ENCODE measurements around the gene ZNF3. TPM values are rescaled to one million over a fixed set of nuclear protein-coding genes. Genes with fewer than 3 reads are reported as not detected.

Gene ZNF3
- total and polyA plus RNA-seq, 9 of the 15 experiments (the other 6 are each of a cell fraction or from before 2014, with no cell fraction given) = 30.0 to 64.9 (median 51.5) TPM

GRCh38 chr7:100065452-100066186, 15.9 kb downstream of the ZNF3 start (continued):
- peak; percentile 50; the same call in 1 of the 2 replicates for TF ChIP-seq ETV5 (CRISPR knock-in tag; IDR thresholded peaks at IDR 0.05; ENCODE audit: low read depth)
- TF ChIP-seq NFATC3 (IDR thresholded peaks at IDR 0.05) = no peak

GRCh38 chr7:100064162-100064561, 17.4 kb downstream of the ZNF3 start:
- ChIA-PET POLR2A (interaction anchor here (0.6 to 4.6 kb wide), 9 partner anchors 9 to 146 kb away, joined by 3 to 32 read pairs (median 4); partner anchors contain the start of genes MCM7 and ZSCAN21), CTCF (ENCODE audit: low intra/inter-chr PET ratio) (no interaction called here)
- H4K20me1 ChIP-seq (replicated peaks; ENCODE audit: control insufficient read depth, insufficient read depth, low read length) = no peaks in the 10 kb centered on the region
- H3K4me1 ChIP-seq (replicated peaks in 1 of 2; ENCODE audit: control insufficient read depth in 2 of 2, insufficient read depth in 2 of 2, low read length in 2 of 2) = peaks cover 5 to 19% of the 10 kb centered on the region in 2 experiments; a peak in 3 of 5 replicates
- H3K9me1 ChIP-seq (ENCODE audit: control insufficient read depth, insufficient read depth, low read length) = no peaks in the 10 kb centered on the region
- no peak overlapping the region for H3K4me2 ChIP-seq (ENCODE audit: insufficient read depth, low read length)
- ATAC-seq (peak; percentile 11; the same call in 2 of the 3 replicates), DNase-seq (ENCODE audit: extremely low read depth in 1 of 4, low spot score in 3 of 4) (peak in 2 of 4 experiments; percentile 25 to 42), FAIRE-seq (no peak)
- no peaks in the 10 kb centered on the region for H3K27me3 ChIP-seq (ENCODE audit: control insufficient read depth in 2 of 2, insufficient read depth in 2 of 2, low read length in 2 of 2)
- no peaks in the 10 kb centered on the region; the same call in 1 of the 2 replicates for H3K9me3 ChIP-seq (replicated peaks; ENCODE audit: control insufficient read depth, insufficient read depth, low read depth, low read length)
- H2AFZ ChIP-seq (ENCODE audit: low read depth, low read length) = no peak overlapping the region
- H3K36me3 ChIP-seq (ENCODE audit: control insufficient read depth, insufficient read depth, low read length) = peaks cover 42% of the 10 kb centered on the region
- H3K79me2 ChIP-seq (ENCODE audit: control insufficient read depth, insufficient read depth, low read length) = no peaks in the 10 kb centered on the region
- 41% methylated on average over 9 of the region's 9 CpGs for WGBS (ENCODE audit: insufficient coverage, low coverage, missing lambda C conversion rate)
- H3K27ac ChIP-seq (ENCODE audit: extremely low read depth, low read depth, low read length) = no peak overlapping the region
- H3K4me3 ChIP-seq = no peak overlapping the region
- intact Hi-C loops (cut with micrococcal nuclease) = no loop called here
- BruUV-seq (replicated peaks) = TSS peak; percentile 50
- in situ Hi-C loops (cut with MboI) = no loop called here
- peak overlapping the region in 1 of 2 experiments; percentile 29; a peak in 1 of 4 replicates for H3K9ac ChIP-seq (ENCODE audit: insufficient read depth in 1 of 2, low read depth in 2 of 2, low read length in 2 of 2)
- TF ChIP-seq L3MBTL2 (IDR thresholded peaks at IDR 0.05) = peak; percentile 8; the same call in 1 of the 2 replicates
- no peak for TF ChIP-seq ZBTB40 (IDR thresholded peaks at IDR 0.05)
- no peak for TF ChIP-seq ZBTB40 (CRISPR knock-in tag; IDR thresholded peaks at IDR 0.05)
- peak; percentile 98 for TF ChIP-seq ZNF75A (CRISPR knock-in tag; IDR thresholded peaks at IDR 0.05)
- TF ChIP-seq ETV5 (CRISPR knock-in tag; IDR thresholded peaks at IDR 0.05; ENCODE audit: low read depth) = 0 out of 2 replicates have a peak, but pooled peaks have one; percentile 29
